SK-MEL-5 (cell line): ENCODE measurements around the gene SLITRK4. TPM values are rescaled to one million over a fixed set of nuclear protein-coding genes. Genes with fewer than 3 reads are reported as not detected.
A peak's percentile ranks its signal among the peaks of the same experiment; 100 is the strongest.

Source experiments
- DNase-seq: peaks from one replicate; pipeline ENCODE4 v3.0.0-alpha.2; 2016; ENCODE audit warnings: low read depth, low spot score
- in situ Hi-C: cut with HindIII; loops from 2 replicates; pipeline ENCODE4 v1.10.0; 2016; ENCODE audit warnings: low sequenced_read_pairs, high pct_unique_total_duplicates, low pct_unique_long_range_greater_than_20kb
- polyA plus RNA-seq, 2 experiments: library from polyadenylated mRNA; depleted of rRNA; stranded (reverse); fragments of >200 nt; gene quantifications; 2 replicates each; pipeline ENCODE4 v1.2.3, GENCODE V29; 2015
- total RNA-seq: library from RNA; depleted of rRNA; stranded (reverse); fragments of >200 nt; shearing (Covaris generic); gene quantifications from 2 replicates; pipeline ENCODE4 v1.2.3, GENCODE V29; 2014; rRNA removed

The SLITRK4 gene, protein sequence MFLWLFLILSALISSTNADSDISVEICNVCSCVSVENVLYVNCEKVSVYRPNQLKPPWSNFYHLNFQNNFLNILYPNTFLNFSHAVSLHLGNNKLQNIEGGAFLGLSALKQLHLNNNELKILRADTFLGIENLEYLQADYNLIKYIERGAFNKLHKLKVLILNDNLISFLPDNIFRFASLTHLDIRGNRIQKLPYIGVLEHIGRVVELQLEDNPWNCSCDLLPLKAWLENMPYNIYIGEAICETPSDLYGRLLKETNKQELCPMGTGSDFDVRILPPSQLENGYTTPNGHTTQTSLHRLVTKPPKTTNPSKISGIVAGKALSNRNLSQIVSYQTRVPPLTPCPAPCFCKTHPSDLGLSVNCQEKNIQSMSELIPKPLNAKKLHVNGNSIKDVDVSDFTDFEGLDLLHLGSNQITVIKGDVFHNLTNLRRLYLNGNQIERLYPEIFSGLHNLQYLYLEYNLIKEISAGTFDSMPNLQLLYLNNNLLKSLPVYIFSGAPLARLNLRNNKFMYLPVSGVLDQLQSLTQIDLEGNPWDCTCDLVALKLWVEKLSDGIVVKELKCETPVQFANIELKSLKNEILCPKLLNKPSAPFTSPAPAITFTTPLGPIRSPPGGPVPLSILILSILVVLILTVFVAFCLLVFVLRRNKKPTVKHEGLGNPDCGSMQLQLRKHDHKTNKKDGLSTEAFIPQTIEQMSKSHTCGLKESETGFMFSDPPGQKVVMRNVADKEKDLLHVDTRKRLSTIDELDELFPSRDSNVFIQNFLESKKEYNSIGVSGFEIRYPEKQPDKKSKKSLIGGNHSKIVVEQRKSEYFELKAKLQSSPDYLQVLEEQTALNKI
- total RNA-seq: 0.34 and 0.40 TPM in 2 replicates
- polyA plus RNA-seq (2015; cell fraction: cytosol; rRNA removed): 0.67 and 0.80 TPM in 2 replicates
- polyA plus RNA-seq (2015; cell fraction: nucleus; rRNA removed): 0.85 and 1.3 TPM in 2 replicates

DNA sequence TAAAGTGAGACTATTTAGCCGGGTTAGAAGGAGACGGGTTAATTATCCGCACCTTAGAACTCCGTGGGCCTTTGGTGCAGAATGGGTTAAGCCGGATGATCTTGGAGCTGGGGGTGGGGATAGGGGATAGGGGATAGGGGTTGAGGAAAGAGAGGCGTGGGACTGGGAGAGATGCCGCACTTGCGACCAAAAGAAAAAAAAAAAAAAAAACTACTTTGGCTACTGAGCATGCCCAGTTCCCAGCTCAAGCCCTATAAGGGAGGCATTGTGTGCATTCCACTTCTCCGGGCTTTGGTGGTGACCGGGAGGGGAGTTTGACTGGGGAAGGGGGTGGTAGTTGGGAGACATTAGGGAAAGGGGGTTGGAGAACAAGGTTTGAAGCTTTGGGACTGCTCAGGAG lies at the start of gene SLITRK4:
SLITRK4 (minus strand) TSS at position 187 of the 400 bp plus-strand sequence. CDS start 4,993 bp downstream, outside the sequence.
- peak; percentile 34 for DNase-seq
- in situ Hi-C loops: no loop called here

DNA sequence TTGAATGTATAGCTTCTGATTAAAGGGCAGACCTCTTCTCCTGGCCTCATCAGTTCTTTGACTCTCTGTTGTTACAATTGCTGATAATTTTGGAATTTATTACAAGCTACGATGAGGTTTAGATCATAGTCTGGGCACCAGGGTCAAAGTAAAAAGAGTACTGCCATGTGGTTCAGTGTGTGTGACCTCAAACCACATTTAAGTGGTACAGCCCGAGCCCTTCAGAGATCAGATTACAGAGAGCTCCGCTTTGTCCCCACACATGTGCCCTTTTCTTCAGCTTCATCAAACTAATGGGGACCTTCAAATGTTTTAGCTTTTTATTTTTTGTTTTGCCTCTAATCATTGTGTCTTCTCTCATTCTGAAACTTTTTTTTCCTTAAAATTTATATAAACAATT lies 47.6 kb upstream of the SLITRK4 start:
- in situ Hi-C loops: no loop called here
- DNase-seq: no peak

DNA sequence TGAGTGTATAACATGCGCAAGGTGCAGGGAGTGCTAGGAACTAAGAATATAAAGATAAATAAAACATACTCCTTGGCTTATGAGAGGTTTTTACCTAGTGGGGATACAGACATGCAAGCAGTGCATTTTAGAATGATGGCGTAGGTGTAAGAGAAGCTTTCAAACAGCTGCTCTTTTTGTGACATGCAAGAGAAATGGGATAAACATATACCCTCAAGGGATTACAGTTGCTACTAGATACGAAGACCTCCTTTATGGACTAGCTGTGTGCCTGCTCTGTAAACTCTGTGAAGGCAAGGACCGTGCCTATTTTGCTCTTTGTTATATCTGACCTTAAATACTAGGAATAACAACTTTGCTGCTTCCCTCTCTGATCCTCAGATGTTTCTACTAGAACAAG lies 39.0 kb upstream of the SLITRK4 start:
- no peak for DNase-seq
- in situ Hi-C loops: no loop called here

DNA sequence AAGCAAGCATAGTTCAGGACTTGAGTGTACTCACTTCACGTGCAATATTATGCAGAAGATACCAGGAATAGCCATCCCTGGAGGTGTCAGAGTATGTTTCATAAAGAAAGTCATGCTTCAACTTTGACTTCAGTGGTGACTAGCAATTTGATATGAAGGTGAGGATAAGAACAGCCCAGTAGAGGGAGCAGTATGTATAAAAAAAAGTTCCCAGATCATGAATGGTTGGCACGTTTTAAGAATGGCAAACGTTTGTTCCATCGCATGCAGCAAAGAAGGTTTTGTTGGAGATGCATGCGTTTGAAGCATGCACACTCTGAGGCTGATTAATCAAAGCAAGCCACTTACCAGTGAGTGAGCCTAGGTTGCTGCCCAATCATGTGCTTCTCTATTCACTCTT lies 33.5 kb upstream of the SLITRK4 start:
- in situ Hi-C loops: no loop called here
- peak; percentile 28 for DNase-seq

DNA sequence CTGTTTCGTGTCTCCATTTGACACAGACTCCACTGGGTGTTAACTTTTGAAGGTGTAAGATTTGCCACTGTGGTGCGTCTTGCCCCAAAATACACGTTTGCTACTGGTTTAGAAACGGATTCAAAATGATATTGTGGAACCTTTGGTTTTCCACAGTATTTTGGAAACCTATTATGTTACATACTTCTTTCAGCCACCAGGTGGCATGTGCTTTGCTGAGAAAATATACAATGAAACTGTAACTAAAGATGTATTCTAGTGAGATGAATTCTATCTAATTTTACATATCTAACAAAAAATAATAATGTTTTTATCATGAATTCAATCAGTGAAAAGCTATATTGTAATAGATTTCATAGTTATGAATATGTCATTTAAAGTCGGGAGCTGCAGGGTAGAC lies 28.4 kb upstream of the SLITRK4 start:
- peak; percentile 31 for DNase-seq
- in situ Hi-C loops: no loop called here

DNA sequence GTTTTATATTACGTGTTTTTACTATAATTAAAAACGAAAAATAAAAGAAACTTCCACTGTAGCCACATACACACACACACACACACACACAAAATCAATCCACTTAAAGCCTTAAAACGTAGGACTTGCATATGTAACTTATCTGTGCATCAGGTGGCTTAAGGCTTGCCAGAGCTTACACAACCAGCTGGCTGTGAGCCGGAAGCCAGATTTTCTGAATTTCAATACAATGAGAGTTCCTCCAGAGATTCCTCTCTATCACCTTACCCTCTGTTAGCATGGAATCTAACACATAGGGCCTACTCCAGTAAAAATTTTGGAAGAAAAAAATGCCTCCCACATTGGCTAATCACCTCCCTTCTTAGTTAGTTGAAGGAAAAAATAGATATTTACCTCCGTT lies 27.9 kb upstream of the SLITRK4 start:
- DNase-seq: no peak
- in situ Hi-C loops: no loop called here

DNA sequence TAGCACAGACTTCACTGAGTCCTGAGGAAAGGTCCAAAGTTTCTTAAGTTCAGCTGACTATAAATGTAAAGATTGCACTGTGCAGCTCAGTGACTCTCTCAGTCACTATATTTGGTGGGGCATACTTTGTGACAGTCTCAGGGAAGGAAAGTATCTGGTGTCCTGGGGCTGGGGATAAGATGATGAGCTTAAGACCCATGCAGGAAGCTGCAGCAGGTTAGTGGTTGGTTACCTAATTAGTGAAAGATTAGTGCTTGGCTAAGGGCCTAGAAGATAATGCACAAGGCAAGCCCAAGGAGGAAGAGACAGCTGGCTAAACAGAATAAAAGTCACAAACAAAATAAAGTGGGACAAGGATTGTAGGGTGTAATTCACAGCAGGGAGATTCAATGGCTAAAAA lies 25.4 kb upstream of the SLITRK4 start:
- DNase-seq: no peak
- in situ Hi-C loops: no loop called here

DNA sequence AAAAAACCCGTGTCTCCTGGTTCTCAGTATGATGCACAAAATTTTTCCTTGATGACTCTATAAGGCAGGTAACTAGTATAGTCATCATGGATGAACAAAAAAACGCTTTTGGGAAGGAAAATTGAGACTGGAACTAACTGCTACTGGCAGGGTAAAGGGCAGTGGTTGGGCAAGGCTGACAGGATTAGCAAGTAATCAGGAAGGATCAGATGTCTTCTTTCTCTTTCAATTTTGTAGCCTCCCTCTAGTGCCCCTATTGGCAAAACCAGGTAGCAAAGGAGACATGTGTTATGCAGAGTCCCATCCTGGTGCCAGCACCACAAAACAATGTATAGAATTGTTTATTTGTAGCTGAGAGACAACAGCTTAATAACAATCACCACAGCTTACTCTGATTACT lies 12.8 kb upstream of the SLITRK4 start:
- peak; percentile 56 for DNase-seq
- in situ Hi-C loops: no loop called here

DNA sequence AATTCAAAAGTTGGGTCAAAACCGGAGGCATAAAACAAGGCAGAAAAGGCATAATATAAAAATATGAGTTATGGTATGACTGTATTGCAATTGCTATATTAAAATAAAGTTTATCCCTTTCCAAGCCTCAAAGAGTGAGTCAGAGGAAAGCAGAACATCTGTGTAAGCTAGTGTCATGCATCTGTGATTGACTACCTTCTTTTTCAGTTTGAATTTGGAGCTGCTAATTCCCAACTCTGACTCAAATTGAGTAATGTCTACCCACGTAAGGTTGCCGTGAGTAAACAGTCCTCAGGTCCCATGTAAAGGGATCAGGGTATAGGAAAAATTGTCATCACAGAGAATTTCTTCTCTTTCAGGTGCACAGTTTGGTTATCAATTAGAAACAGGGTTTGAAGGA lies 6.5 kb upstream of the SLITRK4 start:
- DNase-seq: no peak
- in situ Hi-C loops: no loop called here

DNA sequence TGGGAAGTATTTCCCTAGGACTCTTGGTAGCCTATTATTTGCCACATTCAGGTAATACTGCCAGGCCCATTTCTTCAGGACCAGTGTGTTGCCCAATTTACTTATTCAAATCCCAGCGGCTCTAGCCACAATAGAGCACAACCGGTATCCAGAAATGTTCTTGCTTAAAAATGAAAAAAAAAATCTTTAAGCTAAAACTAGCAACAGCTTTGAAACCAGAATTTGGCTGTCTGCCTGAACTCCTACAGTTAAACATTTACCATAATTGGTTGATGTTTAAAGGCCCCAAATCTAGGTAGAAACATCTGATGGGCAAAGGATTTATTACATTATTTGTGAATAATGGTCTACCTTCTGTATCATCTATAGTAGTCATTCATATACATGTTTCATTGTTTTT lies 930 bp upstream of the SLITRK4 start:
- in situ Hi-C loops: no loop called here

DNA sequence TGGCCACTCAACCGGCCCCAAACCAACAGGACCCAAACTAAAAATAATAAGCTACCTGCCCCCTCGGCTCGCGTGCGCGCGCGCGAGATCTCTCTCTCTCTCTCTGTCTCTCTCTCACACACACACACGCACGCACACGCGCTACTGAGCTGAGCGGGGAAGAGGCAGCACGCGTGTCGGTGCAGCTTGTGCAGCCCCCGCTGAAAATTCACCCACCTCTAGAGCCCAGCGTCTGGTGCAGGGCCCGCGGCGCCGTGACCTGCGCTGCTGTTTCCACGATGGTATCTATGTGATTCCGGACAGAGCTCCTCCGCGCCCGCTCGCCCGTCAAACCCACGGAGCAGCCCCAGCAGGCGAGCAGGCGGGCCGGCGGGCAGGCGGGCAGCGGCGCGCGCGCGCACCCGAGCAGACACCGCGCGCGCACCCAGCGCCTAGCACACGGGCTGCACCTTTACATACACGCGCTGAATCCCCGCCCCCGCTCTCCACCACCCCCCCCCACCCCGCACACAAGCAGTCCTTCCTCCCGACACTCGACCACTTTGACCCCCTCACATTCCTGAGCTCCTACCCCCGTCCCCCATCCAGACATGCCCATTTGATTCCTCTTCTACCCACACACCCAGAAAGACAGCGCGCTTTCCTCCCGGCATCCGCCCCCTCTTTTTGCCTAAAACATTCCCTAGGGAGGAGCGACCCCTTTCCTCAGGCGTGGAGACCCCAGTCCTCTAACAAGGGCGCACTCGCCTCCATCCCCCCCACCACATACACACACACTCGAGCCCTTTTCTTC lies 1.0 kb downstream of the SLITRK4 start:
- in situ Hi-C loops: no loop called here

More for the DNA sequence above, 930 bp upstream of the SLITRK4 start:
- DNase-seq: no peak

DNA sequence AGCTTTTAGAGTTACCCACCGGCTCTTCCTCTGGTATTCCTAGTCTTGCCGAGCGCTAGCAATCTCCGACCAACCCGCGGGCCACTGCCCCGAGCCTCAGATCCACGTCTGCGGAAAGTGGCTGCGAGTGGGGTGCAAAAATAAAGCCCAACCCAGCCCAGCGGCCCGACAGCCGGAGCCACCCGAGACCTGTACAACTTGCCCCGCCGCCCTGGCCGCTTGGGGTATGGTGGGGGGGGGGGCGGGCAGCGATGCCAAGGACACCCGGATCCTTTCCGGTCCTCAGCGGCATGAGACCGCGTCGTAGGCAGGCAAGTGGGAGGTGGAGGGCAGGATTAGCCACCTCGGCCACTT lies 1.6 kb downstream of the SLITRK4 start:
- DNase-seq: no peak
- in situ Hi-C loops: no loop called here

More for the DNA sequence above, 1.0 kb downstream of the SLITRK4 start:
- no peak for DNase-seq

DNA sequence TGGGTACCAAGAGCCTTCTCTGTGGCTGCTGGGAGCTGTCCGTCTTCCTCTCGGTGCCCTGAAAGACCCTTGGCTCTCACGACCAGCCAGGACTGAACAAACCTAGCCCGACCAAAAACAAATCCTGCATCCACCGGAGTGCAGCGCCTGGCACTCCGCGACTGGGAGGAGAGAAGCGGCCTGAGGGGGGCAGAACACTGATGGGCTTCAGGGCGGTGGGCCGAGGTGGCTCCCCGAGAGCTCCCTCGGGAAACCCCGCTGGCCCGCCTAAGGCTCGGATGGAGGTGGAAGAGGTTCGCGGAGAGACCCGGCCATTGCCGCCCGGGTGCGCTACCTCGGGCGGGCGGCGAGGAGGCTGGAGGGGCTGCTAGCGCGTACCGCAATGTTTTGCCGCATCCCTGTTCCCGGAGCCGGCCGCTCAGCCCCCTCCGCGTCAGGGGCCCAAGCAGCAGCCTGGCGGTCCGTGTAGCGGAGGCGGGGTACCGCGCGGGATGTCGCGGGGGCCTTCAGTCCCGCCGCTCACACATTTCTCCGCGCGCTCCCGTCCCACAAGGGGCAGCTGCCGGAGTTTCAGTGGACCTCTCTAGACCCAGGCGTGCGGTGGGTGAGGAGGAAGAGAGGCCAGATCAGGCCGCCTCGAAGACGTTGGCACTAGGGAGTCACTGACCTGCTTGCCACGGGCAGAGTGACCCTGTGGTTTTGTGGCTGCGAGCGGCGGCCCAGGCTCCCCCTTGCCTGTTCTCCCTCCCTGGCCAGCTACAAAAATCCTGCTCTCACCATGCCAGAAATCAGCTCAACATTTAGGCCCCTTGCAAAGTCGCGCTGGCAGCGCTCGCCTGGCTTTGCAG lies 2.2 kb downstream of the SLITRK4 start:
- in situ Hi-C loops: no loop called here
- DNase-seq: no peak

DNA sequence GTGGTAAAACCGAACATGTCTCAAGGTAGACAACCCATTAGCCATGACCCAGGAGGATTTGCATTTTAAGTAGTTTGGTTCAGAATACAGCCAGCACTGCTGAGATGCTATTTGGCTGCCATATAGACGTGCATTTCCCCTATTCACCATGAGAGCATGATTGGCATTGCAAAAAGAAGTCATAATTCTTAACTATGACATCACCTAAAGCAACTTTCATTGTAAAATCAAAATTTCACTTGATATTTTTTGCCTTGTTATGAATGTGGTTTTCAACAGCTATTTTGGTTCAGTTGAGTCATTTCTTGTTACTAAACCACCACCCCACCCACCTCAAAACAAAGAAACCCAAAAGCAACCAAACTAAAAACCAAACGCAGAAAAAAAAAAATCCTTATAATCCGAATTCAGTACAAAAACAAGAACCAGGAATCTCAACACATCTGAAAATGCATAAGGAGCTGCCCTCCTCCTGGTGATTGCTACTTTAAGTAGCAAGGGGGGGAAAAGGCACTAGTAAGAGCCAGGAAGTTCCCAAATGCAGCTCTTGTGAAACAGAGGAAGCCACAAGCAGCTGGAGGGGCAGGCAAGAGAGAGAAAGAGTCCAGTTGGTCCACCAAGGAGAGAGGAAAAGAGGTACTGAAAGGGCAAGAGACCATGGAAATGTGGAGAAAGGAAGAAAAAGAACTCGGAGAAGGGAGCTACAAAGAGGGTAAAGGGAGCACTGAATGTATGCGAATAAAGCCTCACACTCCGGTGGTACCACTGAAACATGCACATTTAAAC lies 3.1 kb downstream of the SLITRK4 start:
- in situ Hi-C loops: no loop called here
- DNase-seq: no peak

DNA sequence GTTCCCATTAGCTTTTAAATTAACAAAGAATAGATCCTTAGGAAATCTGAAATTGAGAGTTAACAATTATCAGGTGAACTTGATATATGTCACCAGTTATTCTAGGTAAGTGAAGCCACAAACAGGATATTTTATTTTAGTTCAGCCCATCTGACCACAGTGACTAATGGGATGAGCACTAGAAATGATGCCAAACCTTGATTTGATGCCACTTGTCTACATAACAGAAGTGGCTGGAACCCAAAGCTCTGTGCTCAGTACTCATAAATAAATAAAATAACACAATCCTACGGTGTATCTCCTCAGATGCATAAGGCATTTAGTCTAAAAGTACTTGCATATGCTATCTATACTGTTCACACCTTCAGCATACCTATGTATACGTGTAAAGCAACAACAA lies 12.2 kb downstream of the SLITRK4 start:
- DNase-seq: no peak
- in situ Hi-C loops: no loop called here

DNA sequence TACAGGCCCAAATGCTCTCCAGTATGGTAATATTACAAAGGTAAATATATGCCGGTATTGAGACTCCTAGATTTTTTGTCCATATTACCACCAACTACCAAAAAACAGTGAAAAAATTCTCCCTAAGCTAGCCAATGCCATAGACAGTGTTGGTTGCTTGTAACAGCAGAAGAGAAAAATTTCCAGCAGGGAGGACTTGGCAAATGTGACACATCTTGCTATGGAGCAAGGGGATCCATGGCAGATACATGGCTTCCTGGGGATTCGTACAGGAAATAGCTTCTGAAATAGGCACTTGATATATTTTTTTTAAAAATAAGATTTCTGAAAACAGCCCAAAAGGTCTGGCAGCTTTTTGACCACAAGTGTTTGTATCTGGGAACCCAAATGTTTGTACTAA lies 14.6 kb downstream of the SLITRK4 start:
- no peak for DNase-seq
- in situ Hi-C loops: no loop called here
